HG03045 (cell line): ENCODE results near the gene RGS1.

Experiments
- ATAC-seq: cut with Tn5 transposase; IDR thresholded peaks from one replicate; pipeline ENCODE4 v1.9.1; 2021; ENCODE audit warnings: mild to moderate bottlenecking, moderate library complexity; ENCODE audit not compliant: unreplicated experiment

Gene RGS1

DNA sequence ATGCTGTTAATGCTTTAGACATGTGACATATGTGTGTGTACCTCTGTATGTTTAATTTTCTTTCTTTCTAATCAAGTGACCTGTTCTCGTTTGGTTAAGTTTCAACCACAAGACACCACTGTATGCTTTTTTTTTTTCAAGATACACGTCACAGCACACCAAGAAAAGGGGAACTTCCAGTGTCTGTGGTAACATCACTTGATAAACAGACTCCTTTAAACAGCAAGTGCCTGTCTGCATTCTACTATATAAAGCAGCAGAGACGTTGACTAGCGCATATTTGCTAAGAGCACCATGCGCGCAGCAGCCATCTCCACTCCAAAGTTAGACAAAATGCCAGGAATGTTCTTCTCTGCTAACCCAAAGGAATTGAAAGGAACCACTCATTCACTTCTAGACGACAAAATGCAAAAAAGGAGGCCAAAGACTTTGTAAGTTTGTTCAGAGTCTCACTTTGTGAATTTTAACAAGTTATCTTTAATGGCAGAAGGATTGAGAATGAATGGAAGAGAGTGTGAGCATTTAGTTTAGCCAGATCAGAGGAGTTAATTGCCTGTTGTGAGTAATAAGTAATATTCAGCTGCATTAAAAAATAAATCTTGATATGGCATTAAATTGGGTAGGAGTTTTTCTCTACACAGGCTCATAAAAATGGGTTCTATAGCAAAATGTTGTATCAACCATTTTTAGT is at the start of gene RGS1:
Gene RGS1 (plus strand): TSS at position 275 of the 691 bp plus-strand sequence. CDS start 20 bp downstream, at position 295.
- peak; percentile 86 for ATAC-seq

DNA sequence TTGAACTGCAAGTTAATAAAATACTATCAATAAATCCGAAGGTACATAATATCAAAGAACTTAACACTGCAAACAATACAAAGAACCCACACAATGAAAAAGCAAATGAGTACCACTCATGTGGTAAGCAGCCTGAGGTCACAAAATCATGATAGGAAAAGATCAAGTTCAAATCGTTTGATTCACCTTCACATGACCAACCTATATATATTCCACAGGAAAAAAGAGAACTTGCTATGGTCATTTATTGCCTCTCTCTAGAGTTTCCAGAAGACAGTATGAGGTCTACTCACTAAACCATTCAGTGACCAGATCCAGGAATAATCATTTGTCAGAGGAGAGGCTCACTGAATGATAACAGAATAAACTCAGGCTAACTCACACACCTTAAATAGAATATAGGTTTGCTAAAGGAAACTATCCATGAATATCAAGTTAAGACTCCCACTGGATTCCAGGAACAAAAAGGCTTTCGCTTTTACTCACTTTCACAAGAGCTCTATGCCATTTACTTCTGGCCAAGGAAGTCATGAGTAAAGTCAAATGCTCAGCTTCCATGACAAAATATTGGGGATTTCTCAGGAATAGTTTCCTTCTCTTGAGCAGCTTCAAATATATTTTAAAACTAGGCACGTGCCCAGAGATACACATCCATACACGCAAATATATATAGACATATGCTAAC is 48.3 kb upstream of the RGS1 start:
- ATAC-seq, result no peak

DNA sequence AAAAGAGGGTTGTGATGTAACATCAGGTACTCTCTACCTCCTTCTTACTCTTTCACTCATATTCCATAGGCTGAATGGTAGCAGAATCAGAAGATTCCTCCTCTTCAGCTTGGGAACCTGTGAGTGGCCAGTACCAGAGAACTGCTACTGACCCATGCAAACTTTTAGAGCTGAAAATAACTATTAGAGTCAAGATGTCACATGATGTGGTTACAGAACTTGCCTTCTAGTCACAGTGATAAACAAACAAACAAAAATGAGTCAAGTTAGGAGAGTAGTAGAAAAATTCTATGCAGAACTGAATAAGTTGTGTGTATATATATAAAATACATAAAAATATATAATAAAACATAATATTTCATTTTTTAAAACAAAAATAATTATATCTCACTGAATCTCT is 47.6 kb upstream of the RGS1 start:
- ATAC-seq, result peak; percentile 45

DNA sequence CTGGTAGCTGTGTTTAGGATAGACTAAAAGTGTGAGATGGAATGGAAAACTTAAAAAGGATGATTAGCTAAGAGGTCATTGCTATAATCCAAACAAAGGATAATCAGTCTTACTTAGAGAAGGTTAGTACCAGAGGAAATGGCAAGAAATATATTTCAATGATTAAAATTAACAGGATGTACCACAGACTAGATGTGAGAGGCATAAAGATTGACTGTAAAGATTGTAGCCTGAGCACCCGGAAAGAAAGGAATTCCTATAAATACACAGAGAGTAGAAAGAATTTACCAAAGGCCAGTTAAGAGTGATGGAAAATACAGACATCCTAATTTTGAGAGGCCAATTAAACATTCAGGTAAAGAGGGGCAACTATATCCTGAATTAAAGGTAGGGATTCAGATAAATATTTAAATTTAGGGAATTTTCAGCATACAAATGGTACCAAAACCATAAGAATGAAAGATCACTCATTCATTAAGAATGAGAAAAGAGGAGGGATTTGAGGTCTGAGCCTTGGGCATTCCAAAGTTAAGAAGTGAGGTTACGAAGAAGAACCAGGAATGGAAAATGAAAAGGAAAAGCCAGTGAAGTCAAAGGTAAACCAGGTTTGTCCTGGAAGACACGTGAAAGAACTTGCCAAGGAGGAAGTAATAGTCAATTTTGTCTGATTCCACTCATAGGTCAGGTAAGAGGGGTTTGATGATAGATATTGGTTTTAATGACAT is 46.4 kb upstream of the RGS1 start:
- ATAC-seq, result no peak

DNA sequence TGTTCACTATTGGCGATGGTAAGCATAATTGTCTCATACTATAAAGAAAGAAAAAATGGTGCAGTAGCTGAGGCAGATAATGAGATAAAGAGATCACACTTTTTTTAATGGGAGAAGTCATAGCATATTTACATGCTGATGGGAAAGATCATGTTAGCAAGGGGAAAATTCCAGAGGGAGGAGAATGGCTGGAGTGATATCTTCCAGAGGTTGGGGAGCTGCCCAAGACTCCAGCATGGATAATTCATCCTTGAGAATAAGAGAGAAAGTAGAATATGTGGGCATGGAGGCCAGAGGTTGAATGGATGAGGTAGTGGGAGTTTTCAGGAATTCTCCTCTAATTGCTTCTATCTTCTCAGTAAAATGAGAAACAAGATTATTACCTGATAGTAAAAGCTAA is 45.8 kb upstream of the RGS1 start:
- ATAC-seq, result no peak

DNA sequence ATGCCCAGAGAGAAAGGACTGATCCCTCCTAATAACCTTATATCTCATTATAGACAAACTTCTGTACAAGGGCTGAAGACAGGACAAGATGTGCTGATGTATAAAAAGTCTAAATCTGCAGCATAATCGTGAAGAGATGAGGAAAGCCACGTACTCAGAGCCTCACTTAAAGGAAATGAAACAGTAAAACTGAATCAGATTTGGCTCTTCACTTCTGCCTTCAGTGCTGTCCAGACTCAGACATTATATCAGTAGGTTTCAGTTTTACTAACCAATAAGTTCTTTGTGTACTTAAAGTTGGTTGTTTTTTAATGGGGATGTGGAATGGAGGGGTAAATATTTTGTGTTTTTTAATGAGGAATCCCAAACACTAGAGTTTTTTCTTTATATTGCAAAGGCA is 45.3 kb upstream of the RGS1 start:
- peak; percentile 95 for ATAC-seq

- ATAC-seq, result peak; percentile 39
These were observed 44.4 kb upstream of the RGS1 start for GRCh38 chr1:192531037-192531703.

GRCh38 chr1:192534666-192535065 is 40.9 kb upstream of the RGS1 start:
- no peak for ATAC-seq

GRCh38 chr1:192535916-192536664 is 39.5 kb upstream of the RGS1 start:
- no peak for ATAC-seq

DNA sequence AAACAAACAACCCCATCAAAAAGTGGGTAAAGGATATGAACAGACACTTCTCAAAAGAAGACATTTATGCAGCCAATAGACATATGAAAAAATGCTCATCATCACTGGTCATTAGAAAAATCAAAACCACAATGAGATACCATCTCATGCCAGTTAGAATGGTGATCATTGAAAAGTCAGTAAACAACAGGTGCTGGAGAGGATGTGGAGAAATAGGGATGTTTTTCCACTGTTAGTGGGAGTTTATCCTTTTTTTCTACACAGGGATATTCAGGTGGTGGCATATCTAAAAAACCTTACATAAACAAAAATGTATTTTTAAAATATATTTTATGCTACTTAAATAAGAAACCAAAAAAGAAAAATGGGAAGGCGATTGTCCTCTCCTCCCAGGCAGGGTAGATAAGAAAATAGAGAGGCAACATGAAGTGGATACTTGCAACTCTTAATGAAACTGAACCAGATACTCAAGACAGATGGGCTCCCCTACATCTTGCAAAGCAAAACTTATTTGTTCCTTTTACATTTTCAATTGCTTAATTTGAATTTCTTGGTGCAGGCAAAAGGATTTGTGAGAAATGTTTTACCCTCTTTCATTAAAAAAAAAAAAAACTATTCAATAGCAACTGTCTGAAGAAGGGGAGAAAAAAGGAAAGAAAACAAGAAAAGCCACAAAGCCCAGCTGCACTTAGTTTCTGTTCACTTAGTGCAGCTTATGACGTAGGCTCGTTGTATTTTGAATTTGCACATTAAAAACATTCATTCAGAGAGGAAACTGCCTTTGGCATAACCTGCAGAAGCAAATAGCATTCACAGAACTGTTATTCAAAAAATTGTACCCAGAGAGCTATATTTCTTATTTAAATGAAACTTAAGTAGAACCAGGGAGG is 36.9 kb upstream of the RGS1 start:
- ATAC-seq, result peak; percentile 85

DNA sequence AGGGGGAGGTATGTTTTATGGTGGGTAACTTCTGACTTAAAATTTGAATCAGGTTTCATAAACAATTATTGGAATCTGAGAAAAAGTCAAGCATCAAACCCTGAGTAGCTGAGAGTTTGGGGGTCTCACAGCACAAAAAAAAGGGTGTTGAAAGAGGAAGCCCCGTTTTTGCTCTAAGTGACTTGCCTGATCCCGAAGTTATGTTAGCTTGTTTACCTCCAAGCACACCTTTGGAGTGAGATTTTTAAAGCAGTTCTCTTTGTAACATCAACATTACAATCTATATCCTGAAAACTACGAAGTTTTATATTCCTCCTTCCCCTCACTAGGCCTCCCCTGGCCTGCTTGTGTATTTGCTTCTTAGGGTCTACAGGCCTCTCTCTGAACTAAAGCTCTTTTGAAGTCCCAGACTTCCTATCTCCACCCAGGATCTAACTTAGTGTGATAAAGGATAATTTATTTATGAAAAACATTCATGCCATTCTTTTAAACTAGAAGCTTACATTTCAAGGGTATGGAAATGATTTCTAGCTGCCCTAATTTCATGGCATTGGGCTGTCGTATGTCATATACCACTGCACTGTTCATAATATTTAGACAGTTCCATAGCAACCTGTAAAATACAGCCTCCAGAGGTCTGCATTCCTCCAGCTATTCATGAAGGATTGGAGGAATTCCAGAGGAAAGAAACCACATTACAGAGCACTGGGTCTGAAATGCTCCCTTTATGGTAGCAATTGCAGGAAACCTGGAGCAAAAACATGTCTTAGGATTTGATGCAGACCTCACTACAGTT is 36.1 kb upstream of the RGS1 start:
- ATAC-seq, result no peak

DNA sequence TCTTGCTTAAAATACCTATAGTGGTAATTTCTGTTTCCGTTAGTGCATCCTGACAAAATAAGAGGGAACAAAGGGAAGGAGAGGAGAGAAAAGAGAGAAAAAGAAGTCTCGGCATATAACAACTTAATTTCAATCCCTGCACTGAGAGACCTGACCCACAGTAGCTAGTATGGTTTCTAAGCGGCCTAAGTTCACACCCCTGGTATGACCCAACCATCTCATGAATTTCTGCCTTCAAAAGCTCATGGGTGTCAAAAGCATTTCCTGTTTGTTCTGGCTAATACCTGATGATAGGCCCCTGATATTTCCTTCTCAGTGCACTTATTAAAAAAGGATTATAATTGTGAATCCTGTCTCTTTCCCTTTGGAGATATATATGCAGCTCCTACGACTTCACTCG is 32.1 kb upstream of the RGS1 start:
- ATAC-seq, result no peak

DNA sequence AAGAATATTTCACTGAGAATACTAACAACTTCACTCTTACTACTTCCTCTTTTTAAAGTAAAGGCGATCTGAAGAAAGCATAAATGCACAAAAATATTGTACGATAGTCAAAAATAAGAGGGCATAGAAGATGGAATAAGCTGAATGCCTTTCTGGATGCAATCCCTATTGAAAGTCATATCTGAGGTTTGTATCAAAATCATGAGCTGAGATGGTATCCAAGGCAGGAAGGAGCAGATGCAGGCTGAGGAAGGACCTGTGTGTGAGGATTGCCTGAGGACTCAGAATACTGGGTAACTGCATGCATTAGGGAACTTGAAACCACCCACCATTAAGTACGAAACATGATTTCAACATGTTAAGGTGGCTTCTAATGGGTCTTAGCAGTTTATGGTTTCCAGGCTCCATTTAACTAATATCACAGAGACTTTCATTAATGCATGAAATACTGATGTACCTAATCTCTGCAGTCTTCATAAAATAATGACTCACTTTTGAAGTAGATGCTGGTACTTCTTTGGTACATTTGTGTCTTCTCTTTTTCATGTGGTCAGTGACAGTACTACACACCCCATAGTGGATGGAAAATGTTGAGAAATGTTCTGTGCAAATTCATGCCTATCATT is 29.6 kb upstream of the RGS1 start:
- peak; percentile 45 for ATAC-seq

GRCh38 chr1:192546596-192547190 is 28.9 kb upstream of the RGS1 start:
- no peak for ATAC-seq

DNA sequence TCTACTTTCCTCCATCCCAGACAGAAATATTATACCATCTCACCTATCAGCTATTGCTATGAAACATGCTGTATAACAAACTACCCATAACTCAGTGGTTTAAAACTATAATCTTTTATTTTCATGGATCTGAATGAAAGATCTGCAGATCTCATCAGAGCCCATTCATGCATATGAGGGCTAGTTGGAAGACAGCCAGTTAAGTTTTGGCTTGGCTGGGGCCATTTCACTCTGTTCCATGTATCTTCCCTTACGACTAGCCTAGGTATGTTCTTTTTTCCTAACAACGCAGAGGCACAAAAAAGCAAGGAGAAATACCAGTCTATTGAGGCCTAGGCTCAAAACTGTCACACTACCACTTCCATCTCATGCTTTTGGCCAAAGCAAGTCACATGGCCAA is 28.1 kb upstream of the RGS1 start:
- no peak for ATAC-seq

DNA sequence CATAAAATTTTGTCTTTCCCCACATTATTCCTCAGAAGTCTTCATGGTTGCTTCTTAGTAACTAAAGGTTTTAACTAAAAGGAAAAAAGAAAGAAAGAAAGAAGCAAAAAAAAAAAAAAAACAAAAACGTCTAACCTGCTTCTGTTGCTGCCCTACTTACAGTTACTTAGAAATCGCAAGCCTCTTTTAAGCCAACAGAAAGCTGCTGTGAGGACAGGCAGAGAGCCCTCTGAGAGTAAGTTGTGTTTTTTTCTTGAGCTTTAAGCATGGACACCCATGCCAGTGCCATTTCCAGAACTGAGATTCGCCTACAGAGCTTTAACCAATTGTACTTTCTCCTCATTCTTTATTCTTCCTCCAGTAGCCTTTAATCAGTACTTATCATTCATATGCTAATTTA is 25.6 kb upstream of the RGS1 start:
- ATAC-seq, result no peak

- ATAC-seq, result peak; percentile 78
These were observed 24.5 kb upstream of the RGS1 start for GRCh38 chr1:192550922-192551534.

GRCh38 chr1:192552760-192553191 is 22.8 kb upstream of the RGS1 start:
- no peak for ATAC-seq
